HepG2 (cell line): ENCODE data around the gene ATG9A. TPM values are rescaled to one million over a fixed set of nuclear protein-coding genes. Genes with fewer than 3 reads are reported as not detected.

ENCODE experiments used
- FOXP4 ChIP-seq: sonication (generic); formaldehyde crosslinking; IDR thresholded peaks from 2 replicates; pipeline ENCODE4 v1.4.0; 2020; ENCODE audit warnings: missing genetic modification reagents
- HIVEP1 ChIP-seq: sonication (generic); formaldehyde crosslinking; IDR thresholded peaks from 2 replicates; pipeline ENCODE4 v1.4.0; 2020; ENCODE audit warnings: mild to moderate bottlenecking, missing genetic modification reagents
- PITX1 ChIP-seq: sonication (generic); formaldehyde crosslinking; IDR thresholded peaks from 2 replicates; pipeline ENCODE4 v1.5.1; 2020; ENCODE audit warnings: mild to moderate bottlenecking, missing genetic modification reagents
- POLR2AphosphoS5 ChIP-seq: IDR thresholded peaks from 2 replicates; pipeline ENCODE4 v1.6.1; 2012; ENCODE audit warnings: low read depth, low read length
- RFXAP ChIP-seq: sonication (generic); formaldehyde crosslinking; IDR thresholded peaks from 2 replicates; pipeline ENCODE4 v1.4.0; 2020; ENCODE audit warnings: missing genetic modification reagents, borderline replicate concordance
- SCMH1 ChIP-seq: sonication (generic); formaldehyde crosslinking; IDR thresholded peaks from 2 replicates; pipeline ENCODE4 v1.9.0; 2021; ENCODE audit warnings: missing genetic modification reagents, mild to moderate bottlenecking, borderline replicate concordance
- SPEN ChIP-seq: sonication (generic); formaldehyde crosslinking; IDR thresholded peaks from 2 replicates; pipeline ENCODE4 v1.5.1; 2020; ENCODE audit warnings: low read depth, mild to moderate bottlenecking, missing genetic modification reagents
- ZMYM4 ChIP-seq: sonication (generic); formaldehyde crosslinking; IDR thresholded peaks from 2 replicates; pipeline ENCODE4 v1.8.1; 2023; ENCODE audit warnings: mild to moderate bottlenecking, missing genetic modification reagents
- ZNF263 ChIP-seq: sonication (generic); formaldehyde crosslinking; IDR thresholded peaks from 2 replicates; pipeline ENCODE4 v1.4.0; 2020; ENCODE audit warnings: missing genetic modification reagents
- ZNF563 ChIP-seq: sonication (generic); formaldehyde crosslinking; IDR thresholded peaks from 2 replicates; pipeline ENCODE4 v1.8.0; 2022; ENCODE audit warnings: mild to moderate bottlenecking, moderate library complexity, missing genetic modification reagents
- ZNF687 ChIP-seq: sonication (generic); formaldehyde crosslinking; IDR thresholded peaks from 2 replicates; pipeline ENCODE4 v1.5.1; 2020; ENCODE audit warnings: mild to moderate bottlenecking, missing genetic modification reagents, moderate library complexity
- ZSCAN5A ChIP-seq: sonication (generic); formaldehyde crosslinking; IDR thresholded peaks from 2 replicates; pipeline ENCODE4 v1.8.0; 2022; ENCODE audit warnings: mild to moderate bottlenecking, missing genetic modification reagents, borderline replicate concordance
- polyA plus RNA-seq, 8 experiments: library from polyadenylated mRNA; depleted of rRNA in 3 of 8; stranded (reverse) in 7 of 8; unstranded in 1 of 8; fragments of >200 nt; fragmentation: Illumina TruSeq in 4 of 8; extraction: Trizol in 4 of 8; gene quantifications; 2 replicates each; pipeline versions ENCODE4 v1.2.1 to v1.2.3, GENCODE V29; 2011 to 2016; ENCODE audit warnings: low read depth in 4 of 8, missing spikeins in 1 of 8, mixed read lengths in 1 of 8; ENCODE audit not compliant: insufficient read depth in 1 of 8
- total RNA-seq, 5 experiments: library from RNA; depleted of rRNA; stranded (reverse); fragments of >200 nt; fragmentation: Illumina TruSeq; extraction: Trizol; gene quantifications; 2 replicates each; pipeline ENCODE4 v1.2.3, GENCODE V29; 2016; ENCODE audit warnings: low read depth in 1 of 5
- TF ChIP-seq, protein P1 (sequence below): sonication (generic); formaldehyde crosslinking; IDR thresholded peaks from 2 replicates; pipeline ENCODE4 v1.8.1; 2022; ENCODE audit warnings: low read depth, mild to moderate bottlenecking, missing genetic modification reagents
- TF ChIP-seq, protein P2 (sequence below): sonication (generic); formaldehyde crosslinking; IDR thresholded peaks from 2 replicates; pipeline ENCODE4 v1.5.0; 2020; ENCODE audit warnings: mild to moderate bottlenecking, missing genetic modification reagents

ATG9A gene
- total and polyA plus RNA-seq, 2 of the 13 experiments (the other 11 are each of a cell fraction or from before 2014, with no cell fraction given) = 35.0 to 131 TPM

DNA sequence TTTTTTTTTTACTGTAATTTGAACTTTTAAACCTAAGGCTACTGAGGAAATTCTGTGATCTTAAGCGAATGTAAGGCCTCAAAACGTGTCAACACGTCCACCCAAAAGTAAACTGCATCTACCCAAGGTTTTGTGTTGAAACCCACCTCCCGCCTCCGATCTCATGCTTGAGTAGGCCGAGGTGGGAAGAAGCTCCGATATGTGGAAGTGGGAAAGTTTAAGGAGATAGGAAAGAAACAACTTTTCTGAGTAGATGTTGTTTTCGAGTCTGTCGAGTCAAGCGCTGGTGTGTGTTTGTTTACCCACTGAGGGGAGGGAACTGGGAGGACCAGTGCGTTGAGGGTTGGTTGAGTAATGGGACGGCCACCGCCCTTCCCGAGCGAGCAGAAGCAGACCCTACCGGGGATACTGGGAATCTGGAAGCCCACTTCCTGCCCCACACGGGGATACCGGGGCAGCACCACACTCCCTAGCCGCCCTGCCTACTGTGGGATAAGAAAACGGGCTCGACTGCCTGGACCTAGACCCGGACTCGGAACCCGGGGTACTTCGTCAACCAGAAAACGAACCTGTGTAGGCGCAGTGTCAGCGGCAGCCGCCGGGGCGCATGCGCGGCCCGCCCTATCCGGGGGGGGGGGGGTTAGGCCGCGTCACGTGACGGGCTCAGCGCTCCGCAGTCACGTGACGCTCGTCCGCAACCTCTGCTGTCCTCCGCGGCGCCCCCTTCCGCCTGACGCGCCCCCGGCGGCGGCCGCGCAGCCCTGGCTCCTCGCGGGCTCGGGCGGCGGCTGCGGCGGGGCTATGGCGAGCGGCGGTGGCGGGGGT lies 51.7 kb downstream of the ATG9A start, which contains the start of gene RETREG2 (continued):
- TF ChIP-seq RFXAP (CRISPR knock-in tag) = no peak
- TF ChIP-seq POLR2AphosphoS5 = peak; percentile 92
- TF ChIP-seq ZNF563 (CRISPR knock-in tag) = peak; percentile 85
- peak; percentile 86 for TF ChIP-seq ZMYM4 (CRISPR knock-in tag)
- TF ChIP-seq, protein P1, sequence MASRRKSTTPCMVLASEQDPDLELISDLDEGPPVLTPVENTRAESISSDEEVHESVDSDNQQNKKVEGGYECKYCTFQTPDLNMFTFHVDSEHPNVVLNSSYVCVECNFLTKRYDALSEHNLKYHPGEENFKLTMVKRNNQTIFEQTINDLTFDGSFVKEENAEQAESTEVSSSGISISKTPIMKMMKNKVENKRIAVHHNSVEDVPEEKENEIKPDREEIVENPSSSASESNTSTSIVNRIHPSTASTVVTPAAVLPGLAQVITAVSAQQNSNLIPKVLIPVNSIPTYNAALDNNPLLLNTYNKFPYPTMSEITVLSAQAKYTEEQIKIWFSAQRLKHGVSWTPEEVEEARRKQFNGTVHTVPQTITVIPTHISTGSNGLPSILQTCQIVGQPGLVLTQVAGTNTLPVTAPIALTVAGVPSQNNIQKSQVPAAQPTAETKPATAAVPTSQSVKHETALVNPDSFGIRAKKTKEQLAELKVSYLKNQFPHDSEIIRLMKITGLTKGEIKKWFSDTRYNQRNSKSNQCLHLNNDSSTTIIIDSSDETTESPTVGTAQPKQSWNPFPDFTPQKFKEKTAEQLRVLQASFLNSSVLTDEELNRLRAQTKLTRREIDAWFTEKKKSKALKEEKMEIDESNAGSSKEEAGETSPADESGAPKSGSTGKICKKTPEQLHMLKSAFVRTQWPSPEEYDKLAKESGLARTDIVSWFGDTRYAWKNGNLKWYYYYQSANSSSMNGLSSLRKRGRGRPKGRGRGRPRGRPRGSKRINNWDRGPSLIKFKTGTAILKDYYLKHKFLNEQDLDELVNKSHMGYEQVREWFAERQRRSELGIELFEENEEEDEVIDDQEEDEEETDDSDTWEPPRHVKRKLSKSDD = peak; percentile 65; the same call in 1 of the 2 replicates
- TF ChIP-seq, protein P2, sequence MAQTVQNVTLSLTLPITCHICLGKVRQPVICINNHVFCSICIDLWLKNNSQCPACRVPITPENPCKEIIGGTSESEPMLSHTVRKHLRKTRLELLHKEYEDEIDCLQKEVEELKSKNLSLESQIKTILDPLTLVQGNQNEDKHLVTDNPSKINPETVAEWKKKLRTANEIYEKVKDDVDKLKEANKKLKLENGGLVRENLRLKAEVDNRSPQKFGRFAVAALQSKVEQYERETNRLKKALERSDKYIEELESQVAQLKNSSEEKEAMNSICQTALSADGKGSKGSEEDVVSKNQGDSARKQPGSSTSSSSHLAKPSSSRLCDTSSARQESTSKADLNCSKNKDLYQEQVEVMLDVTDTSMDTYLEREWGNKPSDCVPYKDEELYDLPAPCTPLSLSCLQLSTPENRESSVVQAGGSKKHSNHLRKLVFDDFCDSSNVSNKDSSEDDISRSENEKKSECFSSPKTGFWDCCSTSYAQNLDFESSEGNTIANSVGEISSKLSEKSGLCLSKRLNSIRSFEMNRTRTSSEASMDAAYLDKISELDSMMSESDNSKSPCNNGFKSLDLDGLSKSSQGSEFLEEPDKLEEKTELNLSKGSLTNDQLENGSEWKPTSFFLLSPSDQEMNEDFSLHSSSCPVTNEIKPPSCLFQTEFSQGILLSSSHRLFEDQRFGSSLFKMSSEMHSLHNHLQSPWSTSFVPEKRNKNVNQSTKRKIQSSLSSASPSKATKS (CRISPR knock-in tag) = no peak; the same call in 1 of the 2 replicates
- TF ChIP-seq SCMH1 = no peak
- TF ChIP-seq PITX1 = 0 out of 2 replicates have a peak, but pooled peaks have one; percentile 46
- TF ChIP-seq ZNF687 = peak; percentile 80
- peak; percentile 89 for TF ChIP-seq FOXP4 (CRISPR knock-in tag)
- TF ChIP-seq ZSCAN5A (CRISPR knock-in tag) = peak; percentile 17; the same call in 1 of the 2 replicates
- TF ChIP-seq SPEN = peak; percentile 91
- peak; percentile 84 for TF ChIP-seq HIVEP1 (CRISPR knock-in tag)
- peak; percentile 81 for TF ChIP-seq ZNF263
